Measurements from ENCODE around the gene ADRB1. TPM values are rescaled to one million over a fixed set of nuclear protein-coding genes. Genes with fewer than 3 reads are reported as not detected.

The ADRB1 gene
- total and polyA plus RNA-seq, 2 experiments from 2014 or later, result 0.10 to 1.2 TPM

GRCh38 chr10:114077815-114078219 lies 34.2 kb downstream of the ADRB1 start:
- TF ChIP-seq EZH2 (IDR thresholded peaks at IDR 0.05; ENCODE audit: borderline replicate concordance), result no peak
- no peak for TF ChIP-seq EZH2phosphoT487 (IDR thresholded peaks at IDR 0.05; ENCODE audit: low read depth, severe bottlenecking, unreplicated experiment)
- TF ChIP-seq CTCF (IDR thresholded peaks at IDR 0.05; ENCODE audit: poor library complexity), result no peak
- H3K4me3 ChIP-seq, result no peak overlapping the region
- H3K9me2 ChIP-seq (replicated peaks; ENCODE audit: insufficient read depth), result no peaks in the 10 kb centered on the region
- no peaks in the 10 kb centered on the region for H3K79me2 ChIP-seq
- no peaks in the 10 kb centered on the region for H3K27me3 ChIP-seq
- H3K36me3 ChIP-seq (replicated peaks; ENCODE audit: insufficient read depth, low read depth), result no peaks in the 10 kb centered on the region
- 90% methylated on average over 9 of the region's 9 CpGs for WGBS (ENCODE audit: low lambda C conversion rate, missing lambda C conversion rate)
- no peaks in the 10 kb centered on the region for H3K9me3 ChIP-seq (ENCODE audit: low read depth)
- no peak overlapping the region for H2AFZ ChIP-seq
- no peak overlapping the region for H3K27ac ChIP-seq
- H3K4me2 ChIP-seq, result no peak overlapping the region
- H4K20me1 ChIP-seq (ENCODE audit: insufficient read depth, poor library complexity, severe bottlenecking), result no peaks in the 10 kb centered on the region
- DNase-seq (ENCODE audit: low spot score), result no peak
- H3K4me1 ChIP-seq (ENCODE audit: insufficient read depth), result no peaks in the 10 kb centered on the region

GRCh38 chr10:114078346-114078745 lies 34.7 kb downstream of the ADRB1 start:
- H3K36me3 ChIP-seq (replicated peaks; ENCODE audit: insufficient read depth, low read depth), result no peaks in the 10 kb centered on the region
- no peaks in the 10 kb centered on the region for H3K9me3 ChIP-seq (ENCODE audit: low read depth)
- WGBS (ENCODE audit: low lambda C conversion rate, missing lambda C conversion rate), result 89% methylated on average over 6 of the region's 6 CpGs
- H3K4me2 ChIP-seq, result no peak overlapping the region
- H3K27me3 ChIP-seq, result no peaks in the 10 kb centered on the region
- no peaks in the 10 kb centered on the region for H3K4me1 ChIP-seq (ENCODE audit: insufficient read depth)
- DNase-seq (ENCODE audit: low spot score), result no peak
- H3K9me2 ChIP-seq (replicated peaks; ENCODE audit: insufficient read depth), result no peaks in the 10 kb centered on the region
- H3K27ac ChIP-seq, result no peak overlapping the region
- H2AFZ ChIP-seq, result no peak overlapping the region
- no peak overlapping the region for H3K4me3 ChIP-seq
- no peaks in the 10 kb centered on the region for H3K79me2 ChIP-seq
- TF ChIP-seq EZH2 (IDR thresholded peaks at IDR 0.05; ENCODE audit: borderline replicate concordance) (no peak), EZH2phosphoT487 (IDR thresholded peaks at IDR 0.05; ENCODE audit: low read depth, severe bottlenecking, unreplicated experiment) (no peak)
- no peaks in the 10 kb centered on the region for H4K20me1 ChIP-seq (ENCODE audit: insufficient read depth, poor library complexity, severe bottlenecking)

GRCh38 chr10:114079421-114079820 lies 35.8 kb downstream of the ADRB1 start:
- Histone ChIP-seq H3K4me3 (no peak overlapping the region), H3K4me1 (ENCODE audit: insufficient read depth) (no peaks in the 10 kb centered on the region), H3K9me3 (ENCODE audit: low read depth) (no peaks in the 10 kb centered on the region), H3K36me3 (replicated peaks; ENCODE audit: insufficient read depth, low read depth) (no peaks in the 10 kb centered on the region), H3K27me3 (no peaks in the 10 kb centered on the region), H3K27ac (no peak overlapping the region), H3K4me2 (no peak overlapping the region), H3K79me2 (no peaks in the 10 kb centered on the region), H2AFZ (no peak overlapping the region), H4K20me1 (ENCODE audit: insufficient read depth, poor library complexity, severe bottlenecking) (no peaks in the 10 kb centered on the region), H3K9me2 (replicated peaks; ENCODE audit: insufficient read depth) (no peaks in the 10 kb centered on the region)
- 93% methylated on average over 5 of the region's 5 CpGs for WGBS (ENCODE audit: low lambda C conversion rate, missing lambda C conversion rate)
- DNase-seq (ENCODE audit: low spot score), result no peak
- TF ChIP-seq EZH2phosphoT487 (IDR thresholded peaks at IDR 0.05; ENCODE audit: low read depth, severe bottlenecking, unreplicated experiment) (no peak), EZH2 (IDR thresholded peaks at IDR 0.05; ENCODE audit: borderline replicate concordance) (no peak), CTCF (IDR thresholded peaks at IDR 0.05; ENCODE audit: poor library complexity) (no peak)

GRCh38 chr10:114081911-114082583 lies 38.4 kb downstream of the ADRB1 start:
- H3K36me3 ChIP-seq (replicated peaks; ENCODE audit: insufficient read depth, low read depth), result no peaks in the 10 kb centered on the region
- no peaks in the 10 kb centered on the region for H4K20me1 ChIP-seq (ENCODE audit: insufficient read depth, poor library complexity, severe bottlenecking)
- H3K27me3 ChIP-seq, result no peaks in the 10 kb centered on the region
- no peak overlapping the region for H3K4me3 ChIP-seq
- no peaks in the 10 kb centered on the region for H3K9me3 ChIP-seq (ENCODE audit: low read depth)
- no peaks in the 10 kb centered on the region for H3K79me2 ChIP-seq
- DNase-seq (ENCODE audit: low spot score), result no peak
- no peak overlapping the region for H3K4me2 ChIP-seq
- no peaks in the 10 kb centered on the region for H3K4me1 ChIP-seq (ENCODE audit: insufficient read depth)
- WGBS (ENCODE audit: low lambda C conversion rate, missing lambda C conversion rate), result 72% methylated on average over 8 of the region's 8 CpGs
- H3K27ac ChIP-seq, result peak overlapping the region; percentile 27
- no peak for TF ChIP-seq EZH2 (IDR thresholded peaks at IDR 0.05; ENCODE audit: borderline replicate concordance)
- no peak for TF ChIP-seq CTCF (IDR thresholded peaks at IDR 0.05; ENCODE audit: poor library complexity)
- no peak for TF ChIP-seq EZH2phosphoT487 (IDR thresholded peaks at IDR 0.05; ENCODE audit: low read depth, severe bottlenecking, unreplicated experiment)
- no peaks in the 10 kb centered on the region for H3K9me2 ChIP-seq (replicated peaks; ENCODE audit: insufficient read depth)
- no peak overlapping the region for H2AFZ ChIP-seq

All from hepatocyte (in vitro differentiated cells).